Peyer's patch (tissue), 4 donors: ENCODE measurements around the gene INPP5F.

Experiments used
- POLR2A ChIP-seq, 2 donors: fragments of 450-650 bp; IDR thresholded peaks; one replicate each; pipeline ENCODE4 v1.5.1; 2017; ENCODE audit warnings: antibody characterized with exemption in 2 of 2, mild to moderate bottlenecking in 2 of 2, moderate library complexity in 2 of 2
- TF ChIP-seq, protein P1 (sequence below), 6 experiments: fragments of 450-650 bp in 4 of 6; fragments of 200-600 bp in 2 of 6; sonication (generic) in 1 of 6; IDR thresholded peaks; one replicate each; pipeline ENCODE4 v1.5.1; 2017 to 2019; ENCODE audit warnings: antibody characterized with exemption in 6 of 6, mild to moderate bottlenecking in 3 of 6, moderate library complexity in 1 of 6

DNA sequence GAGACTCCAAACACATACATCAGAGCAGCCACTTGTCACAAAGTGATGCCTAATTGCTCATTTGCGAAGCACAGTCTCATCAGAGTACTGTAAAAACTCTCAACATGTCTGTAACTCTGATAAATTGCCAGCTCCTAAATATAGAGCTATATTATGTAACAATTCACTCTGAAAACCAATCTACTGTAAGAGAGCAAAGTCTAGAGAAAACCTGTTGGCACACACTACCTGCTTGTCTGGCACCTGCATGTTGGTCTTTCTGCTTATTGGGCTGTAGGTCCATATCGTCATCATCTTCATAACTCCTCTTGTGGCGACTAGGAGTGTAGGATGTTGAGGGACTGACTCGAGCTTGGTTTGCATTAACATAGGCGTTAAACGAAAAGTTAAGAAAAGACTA is 127.0 kb downstream of the INPP5F start:
- TF ChIP-seq, protein P1, sequence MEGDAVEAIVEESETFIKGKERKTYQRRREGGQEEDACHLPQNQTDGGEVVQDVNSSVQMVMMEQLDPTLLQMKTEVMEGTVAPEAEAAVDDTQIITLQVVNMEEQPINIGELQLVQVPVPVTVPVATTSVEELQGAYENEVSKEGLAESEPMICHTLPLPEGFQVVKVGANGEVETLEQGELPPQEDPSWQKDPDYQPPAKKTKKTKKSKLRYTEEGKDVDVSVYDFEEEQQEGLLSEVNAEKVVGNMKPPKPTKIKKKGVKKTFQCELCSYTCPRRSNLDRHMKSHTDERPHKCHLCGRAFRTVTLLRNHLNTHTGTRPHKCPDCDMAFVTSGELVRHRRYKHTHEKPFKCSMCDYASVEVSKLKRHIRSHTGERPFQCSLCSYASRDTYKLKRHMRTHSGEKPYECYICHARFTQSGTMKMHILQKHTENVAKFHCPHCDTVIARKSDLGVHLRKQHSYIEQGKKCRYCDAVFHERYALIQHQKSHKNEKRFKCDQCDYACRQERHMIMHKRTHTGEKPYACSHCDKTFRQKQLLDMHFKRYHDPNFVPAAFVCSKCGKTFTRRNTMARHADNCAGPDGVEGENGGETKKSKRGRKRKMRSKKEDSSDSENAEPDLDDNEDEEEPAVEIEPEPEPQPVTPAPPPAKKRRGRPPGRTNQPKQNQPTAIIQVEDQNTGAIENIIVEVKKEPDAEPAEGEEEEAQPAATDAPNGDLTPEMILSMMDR (IDR thresholded peaks at IDR 0.05), result no peak
- no peak for TF ChIP-seq POLR2A (IDR thresholded peaks at IDR 0.05)
